GM21381 (cell line): ENCODE measurements around the gene PRKAA1.
"Not testable (repeated sequence)": the region's sequence is repeated elsewhere in the genome, so short reads cannot be mapped to it uniquely, and the experiment has no call there.

Source experiments
- ATAC-seq: cut with Tn5 transposase; IDR thresholded peaks from one replicate; pipeline ENCODE4 v1.9.1; 2021; ENCODE audit warnings: mild to moderate bottlenecking, moderate library complexity; ENCODE audit not compliant: unreplicated experiment

PRKAA1 gene

GRCh38 chr5:40735609-40736008, 62.6 kb downstream of the PRKAA1 start:
- ATAC-seq = no peak

GRCh38 chr5:40734986-40735385, 63.2 kb downstream of the PRKAA1 start:
- no peak for ATAC-seq

DNA sequence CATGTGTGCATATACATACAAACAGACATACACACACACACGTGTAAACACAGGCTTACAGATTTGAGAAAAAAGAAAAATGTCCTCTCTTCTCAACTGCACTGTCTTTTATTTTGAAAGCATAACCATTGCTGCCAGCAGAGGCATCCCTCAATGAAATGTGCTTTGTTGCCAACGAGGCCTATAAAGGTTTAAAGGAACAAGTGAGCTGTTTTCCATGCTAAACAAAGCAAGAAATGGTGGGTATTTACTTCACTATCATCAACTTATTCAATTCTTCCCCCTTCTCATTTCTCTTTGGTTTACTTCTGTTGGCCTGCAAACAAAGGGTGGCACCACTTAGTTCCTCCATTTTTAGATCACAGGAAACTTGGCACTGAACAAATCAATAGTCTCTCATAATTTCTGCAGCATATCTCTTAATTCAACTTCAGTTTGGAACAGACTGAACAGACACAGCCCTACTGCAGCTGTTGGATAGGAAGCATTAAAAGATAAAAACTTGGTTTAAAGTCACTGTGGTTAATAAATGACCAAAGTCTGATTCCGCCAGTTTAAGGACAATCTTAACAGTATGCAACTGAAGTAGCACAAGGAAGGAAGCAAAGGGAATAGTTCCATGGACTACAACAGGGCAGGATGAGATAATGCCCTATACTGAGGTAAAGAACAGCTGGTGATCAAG, 64.2 kb downstream of the PRKAA1 start:
- no peak for ATAC-seq

- ATAC-seq = no peak
Observed at GRCh38 chr5:40733434-40733833, 64.7 kb downstream of the PRKAA1 start.

DNA sequence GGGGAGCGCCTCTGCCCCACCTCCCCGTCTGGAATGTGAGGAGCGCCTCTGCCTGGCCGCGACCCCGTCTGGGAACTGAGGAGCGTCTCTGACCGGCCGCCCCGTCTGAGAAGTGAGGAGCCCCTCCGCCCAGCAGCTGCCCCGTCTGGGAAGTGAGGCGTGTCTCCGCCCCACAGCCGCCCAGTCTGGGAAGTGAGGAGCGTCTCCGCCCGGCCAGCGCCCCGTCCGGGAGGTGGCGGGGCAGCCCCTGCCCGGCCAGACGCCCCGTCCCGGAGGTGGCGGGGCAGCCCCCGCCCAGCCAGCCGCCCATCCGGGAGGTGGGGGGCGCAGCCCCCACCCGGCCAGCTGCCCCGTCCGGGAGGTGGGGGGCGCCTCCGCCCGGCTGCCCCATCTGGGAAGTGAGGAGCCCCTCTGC, 75.7 kb downstream of the PRKAA1 start:
- not testable (repeated sequence) for ATAC-seq

DNA sequence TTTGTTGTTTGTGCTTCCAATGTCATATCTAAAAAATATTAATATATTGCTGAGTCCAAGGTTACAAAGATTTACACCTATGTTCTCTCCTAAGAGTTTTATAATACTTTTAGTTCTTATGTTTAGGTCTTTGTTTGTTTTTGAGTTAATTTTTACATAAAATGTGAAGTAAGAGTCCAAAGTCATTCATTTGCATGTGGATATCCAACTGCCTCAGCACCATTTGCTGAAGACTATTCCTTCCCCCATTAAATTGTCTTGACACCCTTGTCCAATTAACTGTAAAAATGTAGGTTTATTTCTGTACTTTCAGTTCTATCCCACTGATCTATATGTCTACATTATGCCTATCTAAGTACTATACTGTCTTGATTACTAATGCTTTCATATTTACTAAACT, 78.1 kb downstream of the PRKAA1 start:
- ATAC-seq = no peak

GRCh38 chr5:40717281-40717680, 80.9 kb downstream of the PRKAA1 start:
- ATAC-seq = no peak

GRCh38 chr5:40716590-40716989, 81.6 kb downstream of the PRKAA1 start:
- no peak for ATAC-seq

DNA sequence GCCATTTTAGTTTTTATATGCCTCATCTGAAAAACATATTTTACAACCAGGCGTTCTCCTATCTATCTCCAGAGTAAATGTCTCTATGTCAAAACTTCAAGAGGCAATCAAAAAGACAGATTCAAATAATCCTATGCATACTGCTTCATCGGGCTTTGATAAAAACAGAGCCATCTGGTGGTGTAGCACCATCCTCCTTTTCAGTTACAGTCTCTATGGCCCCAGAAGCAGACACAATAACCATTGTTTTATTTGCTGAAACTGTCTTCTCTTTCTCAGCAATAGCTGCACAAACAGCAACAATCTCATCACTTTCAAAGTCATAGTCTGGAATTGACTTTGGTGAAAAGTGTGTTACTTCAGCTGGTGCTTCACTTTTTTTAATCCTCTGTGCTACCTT, 82.2 kb downstream of the PRKAA1 start:
- no peak for ATAC-seq

GRCh38 chr5:40714001-40714400, 84.2 kb downstream of the PRKAA1 start:
- no peak for ATAC-seq

DNA sequence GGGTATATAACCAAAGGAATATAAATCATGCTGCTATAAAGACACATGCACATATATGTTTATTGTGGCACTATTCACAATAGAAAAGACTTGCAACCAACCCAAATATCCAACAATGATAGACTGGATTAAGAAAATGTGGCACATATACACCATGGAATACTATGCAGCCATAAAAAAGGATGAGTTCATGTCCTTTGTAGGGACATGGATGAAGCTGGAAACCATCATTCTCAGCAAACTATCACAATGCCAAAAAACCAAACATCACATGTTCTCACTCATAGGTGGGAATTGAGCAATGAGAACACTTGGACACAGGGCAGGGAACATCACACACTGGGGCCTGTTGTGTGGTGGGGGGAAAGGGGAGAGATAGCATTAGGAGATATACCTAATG, 87.6 kb downstream of the PRKAA1 start:
- not testable (repeated sequence) for ATAC-seq
